ENCODE measurements around the gene USP10.

DNA sequence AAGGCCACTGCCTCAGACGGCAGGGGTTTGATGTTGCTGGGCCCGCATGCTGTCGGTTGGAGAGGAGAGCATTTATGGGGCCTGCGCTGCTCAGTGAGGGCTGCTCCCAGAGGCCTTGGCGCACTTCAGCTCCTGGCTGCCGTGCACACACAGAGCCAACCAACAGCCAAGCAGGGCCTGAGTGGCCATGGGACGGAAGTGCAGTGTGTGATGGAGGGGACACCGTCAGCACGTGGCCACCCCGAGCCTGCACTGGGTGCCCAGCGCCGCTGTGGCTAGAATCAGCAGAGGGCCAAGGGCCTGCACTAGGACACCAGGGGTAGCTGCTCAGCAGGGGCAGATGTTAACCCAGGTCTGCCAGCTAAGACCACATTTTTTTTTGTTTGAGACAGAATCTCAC, 29.7 kb upstream of the USP10 start:
- TF ChIP-seq, protein P1, sequence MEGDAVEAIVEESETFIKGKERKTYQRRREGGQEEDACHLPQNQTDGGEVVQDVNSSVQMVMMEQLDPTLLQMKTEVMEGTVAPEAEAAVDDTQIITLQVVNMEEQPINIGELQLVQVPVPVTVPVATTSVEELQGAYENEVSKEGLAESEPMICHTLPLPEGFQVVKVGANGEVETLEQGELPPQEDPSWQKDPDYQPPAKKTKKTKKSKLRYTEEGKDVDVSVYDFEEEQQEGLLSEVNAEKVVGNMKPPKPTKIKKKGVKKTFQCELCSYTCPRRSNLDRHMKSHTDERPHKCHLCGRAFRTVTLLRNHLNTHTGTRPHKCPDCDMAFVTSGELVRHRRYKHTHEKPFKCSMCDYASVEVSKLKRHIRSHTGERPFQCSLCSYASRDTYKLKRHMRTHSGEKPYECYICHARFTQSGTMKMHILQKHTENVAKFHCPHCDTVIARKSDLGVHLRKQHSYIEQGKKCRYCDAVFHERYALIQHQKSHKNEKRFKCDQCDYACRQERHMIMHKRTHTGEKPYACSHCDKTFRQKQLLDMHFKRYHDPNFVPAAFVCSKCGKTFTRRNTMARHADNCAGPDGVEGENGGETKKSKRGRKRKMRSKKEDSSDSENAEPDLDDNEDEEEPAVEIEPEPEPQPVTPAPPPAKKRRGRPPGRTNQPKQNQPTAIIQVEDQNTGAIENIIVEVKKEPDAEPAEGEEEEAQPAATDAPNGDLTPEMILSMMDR (IDR thresholded peaks at IDR 0.05) = no peak
- no peak for TF ChIP-seq POLR2A (IDR thresholded peaks at IDR 0.05)
